Measurements from ENCODE around the gene CDH2.

DNA sequence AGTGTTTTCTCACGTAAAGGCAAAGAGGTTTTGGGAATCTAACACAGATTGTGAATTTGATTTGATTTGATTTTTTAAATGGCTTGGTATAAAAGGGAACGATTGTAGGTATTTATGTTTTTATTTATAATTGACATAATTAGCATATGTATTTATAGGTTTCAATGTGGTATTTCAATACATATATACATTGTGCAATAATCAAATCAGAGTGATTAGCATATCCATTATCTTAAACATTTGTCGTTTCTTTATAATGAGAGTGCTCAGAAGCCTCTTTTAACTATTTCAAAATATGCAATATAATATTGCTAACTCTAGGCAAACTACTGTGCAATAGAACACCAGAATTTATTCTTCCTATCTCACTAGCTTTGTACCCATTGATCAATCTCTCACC, 35.1 kb upstream of the CDH2 start:
- TF ChIP-seq, protein P1, sequence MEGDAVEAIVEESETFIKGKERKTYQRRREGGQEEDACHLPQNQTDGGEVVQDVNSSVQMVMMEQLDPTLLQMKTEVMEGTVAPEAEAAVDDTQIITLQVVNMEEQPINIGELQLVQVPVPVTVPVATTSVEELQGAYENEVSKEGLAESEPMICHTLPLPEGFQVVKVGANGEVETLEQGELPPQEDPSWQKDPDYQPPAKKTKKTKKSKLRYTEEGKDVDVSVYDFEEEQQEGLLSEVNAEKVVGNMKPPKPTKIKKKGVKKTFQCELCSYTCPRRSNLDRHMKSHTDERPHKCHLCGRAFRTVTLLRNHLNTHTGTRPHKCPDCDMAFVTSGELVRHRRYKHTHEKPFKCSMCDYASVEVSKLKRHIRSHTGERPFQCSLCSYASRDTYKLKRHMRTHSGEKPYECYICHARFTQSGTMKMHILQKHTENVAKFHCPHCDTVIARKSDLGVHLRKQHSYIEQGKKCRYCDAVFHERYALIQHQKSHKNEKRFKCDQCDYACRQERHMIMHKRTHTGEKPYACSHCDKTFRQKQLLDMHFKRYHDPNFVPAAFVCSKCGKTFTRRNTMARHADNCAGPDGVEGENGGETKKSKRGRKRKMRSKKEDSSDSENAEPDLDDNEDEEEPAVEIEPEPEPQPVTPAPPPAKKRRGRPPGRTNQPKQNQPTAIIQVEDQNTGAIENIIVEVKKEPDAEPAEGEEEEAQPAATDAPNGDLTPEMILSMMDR (IDR thresholded peaks at IDR 0.05; ENCODE audit: insufficient read depth, low read length, poor library complexity, severe bottlenecking) = no peak
- TF ChIP-seq EZH2phosphoT487 (conservative IDR thresholded peaks at IDR 0.05; ENCODE audit: low read length) = no peak
